Forelimb muscle (tissue), 1 donor: ENCODE data around the gene GDF7. TPM values are rescaled to one million over a fixed set of nuclear protein-coding genes. Genes with fewer than 3 reads are reported as not detected.

ENCODE experiments used
- DNase-seq: peaks from one replicate; pipeline ENCODE4 v3.0.0-alpha.2; 2013; ENCODE audit warnings: low read depth
- polyA plus RNA-seq: library from polyadenylated mRNA; unstranded; fragments of 120-200 nt; gene quantifications from one replicate; pipeline ENCODE4 v1.2.1, GENCODE V29; 2013; ENCODE audit not compliant: insufficient read length

The GDF7 gene
- polyA plus RNA-seq, 1 donor = 0.66 TPM

GRCh38 chr2:20629181-20629580, 37.8 kb upstream of the GDF7 start:
- no peak for DNase-seq

DNA sequence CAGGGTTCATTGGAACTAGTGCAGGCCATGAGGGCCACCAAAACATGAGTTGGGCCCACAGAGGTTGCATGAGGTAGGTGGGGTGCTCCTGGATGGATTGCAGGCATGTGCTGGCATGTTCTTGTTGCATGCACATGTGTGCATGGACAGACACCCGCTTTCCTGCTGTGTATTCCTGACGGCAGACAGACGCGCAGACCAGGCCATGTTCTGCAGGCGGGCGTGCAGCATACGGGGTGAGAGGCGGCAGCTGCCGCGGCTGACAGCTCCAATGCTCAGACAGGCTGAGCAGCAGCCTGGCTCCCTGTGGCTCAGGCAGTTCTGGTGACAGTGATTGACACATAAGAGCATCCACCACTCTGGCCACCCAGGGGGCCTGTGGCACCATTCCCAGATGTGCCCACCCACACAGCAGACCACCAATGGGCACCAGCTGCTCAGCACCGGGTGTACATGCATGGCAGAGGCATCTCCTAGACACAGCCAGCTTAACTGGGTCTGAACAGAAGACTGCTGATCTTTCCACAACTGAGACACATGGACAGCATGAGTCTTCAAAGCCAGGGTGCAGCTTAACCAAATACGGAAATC, 37.3 kb upstream of the GDF7 start:
- no peak for DNase-seq

- no peak for DNase-seq
These were observed 36.0 kb upstream of the GDF7 start for GRCh38 chr2:20630967-20631366.

DNA sequence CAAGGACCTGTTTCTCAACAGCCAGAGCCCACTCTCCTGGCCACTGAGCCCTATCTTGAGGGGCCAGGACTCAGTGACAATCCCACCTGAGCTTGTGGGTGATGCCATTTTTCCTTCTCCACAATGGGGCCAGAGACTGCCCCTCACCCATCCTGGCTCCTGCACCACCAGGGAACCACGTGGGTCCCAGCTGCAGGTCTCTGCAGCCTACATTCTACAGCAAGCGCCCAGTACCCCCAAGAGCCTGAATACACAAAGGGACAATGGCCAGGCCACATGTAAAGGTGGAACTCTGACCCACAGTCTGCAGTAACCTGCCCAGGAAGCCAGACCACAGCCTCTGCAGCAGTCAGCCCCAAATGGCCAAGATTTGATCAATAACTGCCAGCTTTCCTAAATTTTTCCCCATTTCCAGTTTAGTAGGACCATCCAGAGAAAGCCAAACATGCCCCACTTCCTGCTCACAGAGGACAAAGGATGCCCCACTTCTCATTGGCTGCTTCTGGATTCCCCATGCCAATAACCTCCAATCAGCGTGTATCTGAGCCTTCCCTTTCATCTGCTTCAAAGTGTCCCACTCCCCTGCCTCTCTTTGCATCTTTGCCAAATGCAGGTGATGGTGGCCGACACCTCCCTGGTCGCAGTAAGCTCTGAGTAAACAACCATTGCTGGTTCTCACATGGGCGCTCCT, 35.2 kb upstream of the GDF7 start:
- no peak for DNase-seq

- no peak for DNase-seq
These were observed 34.4 kb upstream of the GDF7 start for GRCh38 chr2:20632446-20632990.

DNA sequence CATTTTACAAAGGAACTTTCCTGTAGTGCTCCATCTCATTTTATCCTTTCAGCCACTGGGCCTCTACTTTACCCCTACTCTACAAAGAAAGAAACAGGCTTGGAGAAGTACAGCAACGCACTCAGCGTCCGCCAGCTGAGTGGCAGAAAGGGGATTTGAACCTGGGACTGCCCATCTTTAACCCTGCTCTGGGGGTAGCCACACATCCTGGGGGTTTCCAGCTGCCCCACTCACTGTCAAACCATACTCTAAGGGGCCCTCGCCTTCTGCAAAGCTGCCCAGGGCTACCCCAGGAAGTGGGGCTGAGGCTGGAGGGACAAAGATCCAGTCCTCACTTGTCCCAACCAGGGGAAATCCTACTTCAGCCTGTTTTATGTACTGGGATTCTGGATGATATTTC, 33.9 kb upstream of the GDF7 start:
- DNase-seq = no peak

- DNase-seq = no peak
These were observed 33.0 kb upstream of the GDF7 start for GRCh38 chr2:20633794-20634506.

- no peak for DNase-seq
These were observed 32.3 kb upstream of the GDF7 start for GRCh38 chr2:20634507-20635112.

- DNase-seq = no peak
These were observed 31.8 kb upstream of the GDF7 start for GRCh38 chr2:20635113-20635510.

GRCh38 chr2:20635675-20636584, 31.0 kb upstream of the GDF7 start:
- DNase-seq = no peak

DNA sequence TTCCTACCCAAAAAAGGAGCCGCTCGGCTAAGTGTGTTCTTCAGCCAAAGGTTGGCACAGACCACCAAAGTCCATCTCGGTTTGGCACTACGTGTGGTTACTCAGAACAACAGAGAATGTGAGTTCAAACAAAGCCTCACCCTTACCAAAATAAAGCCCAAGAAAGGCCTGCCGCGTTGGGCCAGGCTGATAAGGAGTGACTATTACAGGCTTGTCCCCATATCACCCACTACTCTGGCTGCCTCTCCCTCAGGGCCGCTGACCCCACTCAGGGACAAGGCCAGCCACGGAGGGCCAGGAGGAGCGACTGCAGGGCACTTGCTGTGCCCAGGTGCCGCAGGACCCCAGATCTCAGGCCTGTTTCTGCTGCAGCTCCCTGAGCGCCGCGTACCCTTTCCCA, 29.8 kb upstream of the GDF7 start:
- no peak for DNase-seq

DNA sequence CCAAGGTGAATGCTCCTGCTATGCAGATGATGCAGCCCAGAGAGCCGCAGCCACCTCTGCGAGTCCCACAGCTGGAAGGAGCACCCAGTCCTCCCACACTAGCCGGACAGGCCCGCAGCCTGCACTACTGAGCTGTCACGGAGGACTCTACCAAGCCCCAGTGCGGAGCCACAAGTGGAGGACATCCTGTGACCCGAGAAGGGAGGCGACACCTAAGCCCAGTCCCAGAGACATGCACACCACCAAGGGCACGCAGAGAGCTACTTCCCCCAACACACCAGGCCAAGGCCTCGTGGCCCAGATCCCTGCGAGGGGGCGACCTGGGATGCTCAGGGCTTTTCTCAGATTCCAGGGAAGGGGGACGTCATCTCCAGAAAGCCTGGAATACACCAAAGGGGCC, 28.9 kb upstream of the GDF7 start:
- DNase-seq = no peak

- DNase-seq = no peak
These were observed 28.1 kb upstream of the GDF7 start for GRCh38 chr2:20638646-20639430.

DNA sequence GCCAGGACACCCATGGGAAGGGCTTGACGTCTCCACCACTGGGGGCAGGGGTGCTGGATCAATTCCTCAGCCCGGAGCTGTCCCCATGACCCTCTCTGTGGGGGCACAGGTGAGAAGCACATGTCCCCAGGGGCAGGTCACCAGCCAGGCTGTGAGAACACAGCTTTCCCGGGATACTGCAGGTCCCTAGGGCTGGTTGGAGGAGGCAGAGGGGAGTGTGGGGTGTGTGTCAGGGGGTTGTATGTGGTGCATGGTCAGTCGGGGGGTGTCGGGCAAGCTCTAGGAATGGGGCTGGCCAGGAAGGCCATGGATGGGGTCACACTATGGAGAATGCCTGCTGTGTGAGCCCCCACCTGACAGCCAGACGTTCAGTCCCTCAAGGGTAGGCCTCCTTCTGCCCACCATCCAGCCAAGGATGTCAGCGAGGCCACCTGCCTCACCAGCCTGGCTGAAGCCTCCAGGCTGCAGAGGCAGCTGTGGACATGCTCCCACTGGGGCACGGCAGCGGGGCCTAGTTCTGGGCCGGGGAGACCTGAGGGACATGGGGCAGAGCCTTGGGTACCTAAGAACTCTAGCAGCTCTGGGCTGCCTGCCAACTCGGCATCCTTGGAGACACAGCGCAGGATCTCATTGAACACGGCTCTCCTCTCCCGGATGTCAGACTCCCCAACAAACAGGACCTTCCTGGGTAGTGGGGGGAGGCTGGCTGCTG, 26.4 kb upstream of the GDF7 start:
- no peak for DNase-seq

GRCh38 chr2:20641123-20641985, 25.6 kb upstream of the GDF7 start:
- no peak for DNase-seq

- DNase-seq = peak; percentile 31
These were observed 24.6 kb upstream of the GDF7 start for GRCh38 chr2:20642055-20642971.

GRCh38 chr2:20643060-20643459, 23.9 kb upstream of the GDF7 start:
- DNase-seq = no peak

GRCh38 chr2:20643826-20644225, 23.1 kb upstream of the GDF7 start:
- no peak for DNase-seq
